H1 (cell line): ENCODE measurements around the gene CHD2. TPM values are rescaled to one million over a fixed set of nuclear protein-coding genes. Genes with fewer than 3 reads are reported as not detected.

Experiments
- CTCF ChIA-PET: fragments of 300-600 bp; sonication (Branson Sonifier 250); formaldehyde crosslinking; loops from one replicate; lab custom pipeline; 2021; ENCODE audit not compliant: partially characterized antibody; lab: Charles Lee
- POLR2A ChIA-PET: fragments of 300-600 bp; sonication (Branson Sonifier 250); formaldehyde crosslinking; loops from one replicate; lab custom pipeline; 2021; ENCODE audit warnings: inconsistent platforms; ENCODE audit not compliant: partially characterized antibody; lab: Charles Lee
- DNase-seq, 2 experiments: peaks; one replicate each; pipeline versions ENCODE4 v3.0.0 to v3.0.0-alpha.2; 2010 to 2022; ENCODE audit warnings: low spot score in 2 of 2, low read depth in 1 of 2, mixed read lengths in 1 of 2
- FAIRE-seq: peaks from 2 replicates; lab custom pipeline; 2011; peaks lifted over from hg19 to GRCh38; lab: Jason Lieb, UNC
- H2AFZ ChIP-seq: 2 replicates; pipeline ENCODE4 v1.8.1; 2012; ENCODE audit warnings: low read length, inconsistent platforms
- H2AK5ac ChIP-seq: 2 replicates; pipeline ENCODE4 v1.6.1; 2013; ENCODE audit warnings: low read depth, low read length
- H2BK120ac ChIP-seq: replicated peaks from 2 replicates; pipeline ENCODE3; 2013; ENCODE audit warnings: low read depth, low read length, inconsistent platforms
- H2BK12ac ChIP-seq: 2 replicates; pipeline ENCODE4 v1.6.1; 2013; ENCODE audit warnings: low read depth, low read length
- H2BK15ac ChIP-seq: 2 replicates; pipeline ENCODE4 v1.6.1; 2013; ENCODE audit warnings: low read length
- H2BK20ac ChIP-seq: 2 replicates; pipeline ENCODE4 v1.6.1; 2013; ENCODE audit warnings: low read length
- H2BK5ac ChIP-seq: 2 replicates; pipeline ENCODE4 v1.6.1; 2013; ENCODE audit warnings: low read depth, low read length
- H3K14ac ChIP-seq: 2 replicates; pipeline ENCODE4 v1.6.1; 2013; ENCODE audit warnings: inconsistent platforms; ENCODE audit not compliant: insufficient read length
- H3K18ac ChIP-seq: 2 replicates; pipeline ENCODE4 v1.6.1; 2013; ENCODE audit warnings: low read length; ENCODE audit errors: extremely low read depth
- H3K23ac ChIP-seq: 2 replicates; pipeline ENCODE4 v1.6.1; 2013; ENCODE audit warnings: inconsistent platforms; ENCODE audit not compliant: insufficient read length
- H3K23me2 ChIP-seq: 2 replicates; pipeline ENCODE4 v1.6.1; 2013; ENCODE audit warnings: low read depth, low read length
- H3K27ac ChIP-seq: 2 replicates; pipeline ENCODE4 v1.6.1; 2011; ENCODE audit warnings: low read depth, low read length, inconsistent platforms
- H3K27me3 ChIP-seq, 4 experiments: replicated peaks in 1 of 4; 1 replicate in 1 of 4; 2 replicates in 3 of 4; pipeline versions ENCODE4 v1.6.1 to v1.8.1; 2011 to 2013; ENCODE audit warnings: low read length in 3 of 4, mild to moderate bottlenecking in 3 of 4, inconsistent platforms in 2 of 4, mixed read lengths in 2 of 4, moderate library complexity in 1 of 4; ENCODE audit not compliant: control insufficient read depth in 3 of 4, insufficient read depth in 3 of 4; ENCODE audit errors: extremely low read depth in 1 of 4
- H3K36me3 ChIP-seq, 4 experiments: 2 replicates each; pipeline versions ENCODE4 v1.6.1 to v1.8.1; 2011 to 2013; ENCODE audit warnings: mild to moderate bottlenecking in 4 of 4, low read length in 3 of 4, moderate library complexity in 2 of 4, control low read depth in 1 of 4, inconsistent platforms in 1 of 4; ENCODE audit not compliant: insufficient read depth in 4 of 4, control insufficient read depth in 2 of 4
- H3K4ac ChIP-seq: replicated peaks from 2 replicates; pipeline ENCODE3; 2013; ENCODE audit warnings: low read length, low read depth, mixed read lengths, inconsistent platforms; ENCODE audit not compliant: insufficient read length
- H3K4me1 ChIP-seq, 4 experiments: replicated peaks in 1 of 4; 1 replicate in 1 of 4; 2 replicates in 3 of 4; pipeline versions ENCODE4 v1.6.1 to v1.8.1; 2011 to 2013; ENCODE audit warnings: low read length in 3 of 4, inconsistent platforms in 2 of 4, mixed read lengths in 1 of 4; ENCODE audit not compliant: insufficient read depth in 4 of 4, control insufficient read depth in 3 of 4
- H3K4me2 ChIP-seq, 2 experiments: 2 replicates each; pipeline versions ENCODE4 v1.6.1 to v1.8.1; 2011 to 2013; ENCODE audit warnings: low read depth in 2 of 2, low read length in 2 of 2, control low read depth in 1 of 2, inconsistent platforms in 1 of 2, mild to moderate bottlenecking in 1 of 2; ENCODE audit not compliant: insufficient read depth in 1 of 2
- H3K4me3 ChIP-seq, 4 experiments: fragments of 200-600, 300-600 bp in 1 of 4; sonication (generic), shearing (Covaris generic), sonication (Bioruptor Twin) in 1 of 4; 2 replicates each; pipeline versions ENCODE4 v1.5.1 to v1.8.1; 2011 to 2016; ENCODE audit warnings: low read length in 4 of 4, low read depth in 3 of 4, control low read depth in 2 of 4, inconsistent platforms in 2 of 4, mild to moderate bottlenecking in 2 of 4, mixed read lengths in 1 of 4, moderate library complexity in 1 of 4; ENCODE audit not compliant: insufficient read depth in 2 of 4; ENCODE audit errors: extremely low read depth in 1 of 4
- H3K56ac ChIP-seq: replicated peaks from 2 replicates; pipeline ENCODE3; 2013; ENCODE audit warnings: low read depth, mild to moderate bottlenecking, mixed read lengths, low read length, inconsistent platforms; ENCODE audit not compliant: insufficient read length
- H3K79me1 ChIP-seq: 2 replicates; pipeline ENCODE4 v1.6.1; 2013; ENCODE audit warnings: low read depth, low read length, control low read depth
- H3K79me2 ChIP-seq, 2 experiments: 2 replicates each; pipeline versions ENCODE4 v1.6.1 to v1.8.1; 2012 to 2013; ENCODE audit warnings: low read length in 2 of 2, mild to moderate bottlenecking in 2 of 2, inconsistent platforms in 1 of 2; ENCODE audit not compliant: insufficient read depth in 2 of 2, control insufficient read depth in 1 of 2
- H3K9ac ChIP-seq, 4 experiments: replicated peaks in 1 of 4; 1 replicate in 1 of 4; 2 replicates in 3 of 4; pipeline versions ENCODE4 v1.6.1 to v1.8.1; 2011 to 2013; ENCODE audit warnings: low read depth in 3 of 4, low read length in 3 of 4, control low read depth in 2 of 4, mild to moderate bottlenecking in 2 of 4, moderate library complexity in 2 of 4, inconsistent platforms in 1 of 4; ENCODE audit errors: extremely low read depth in 1 of 4
- H3K9me3 ChIP-seq, 2 experiments: 2 replicates each; pipeline versions ENCODE4 v1.6.1 to v1.8.1; 2012 to 2013; ENCODE audit warnings: mild to moderate bottlenecking in 2 of 2, moderate library complexity in 2 of 2, control low read depth in 1 of 2, inconsistent platforms in 1 of 2, low read depth in 1 of 2, low read length in 1 of 2, mixed read lengths in 1 of 2; ENCODE audit not compliant: insufficient read depth in 2 of 2
- H4K20me1 ChIP-seq, 2 experiments: replicated peaks in 1 of 2; 2 replicates each; pipeline versions ENCODE3 to v1.8.1; 2011 to 2013; ENCODE audit warnings: inconsistent platforms in 2 of 2, low read length in 2 of 2, mild to moderate bottlenecking in 1 of 2; ENCODE audit not compliant: insufficient read depth in 2 of 2, control insufficient read depth in 1 of 2
- H4K5ac ChIP-seq: 2 replicates; pipeline ENCODE4 v1.6.1; 2013; ENCODE audit warnings: low read length, low read depth, mixed read lengths, inconsistent platforms; ENCODE audit not compliant: insufficient read length
- H4K8ac ChIP-seq: 2 replicates; pipeline ENCODE4 v1.8.0; 2013; ENCODE audit warnings: mild to moderate bottlenecking, moderate library complexity, low read length, inconsistent platforms; ENCODE audit not compliant: insufficient read depth; ENCODE audit errors: extremely low read depth
- H4K91ac ChIP-seq: replicated peaks from 2 replicates; pipeline ENCODE3; 2013; ENCODE audit warnings: low read length, mixed read lengths, inconsistent platforms; ENCODE audit not compliant: insufficient read length
- NANOG ChIP-seq: IDR thresholded peaks from 2 replicates; pipeline ENCODE4 v1.6.1; 2011; ENCODE audit warnings: low read length, low read depth, mild to moderate bottlenecking, inconsistent platforms; ENCODE audit not compliant: insufficient read depth, poor library complexity, severe bottlenecking
- POLR2AphosphoS5 ChIP-seq: IDR thresholded peaks from 2 replicates; pipeline ENCODE4 v1.6.1; 2011; ENCODE audit warnings: low read depth, low read length
- WGBS, 2 experiments: shearing (Covaris generic) in 1 of 2; methylation state at CpG; one replicate each; pipeline versions ENCODE4 v1.1.6 to v1.1.7; 2013 to 2015; ENCODE audit warnings: low lambda C conversion rate in 2 of 2, mixed read lengths in 2 of 2, inconsistent platforms in 1 of 2, low coverage in 1 of 2, missing lambda C conversion rate in 1 of 2; ENCODE audit not compliant: insufficient replicate concordance in 2 of 2, insufficient coverage in 1 of 2, insufficient read length in 1 of 2; ENCODE audit errors: extremely low coverage in 1 of 2, missing lambda C conversion rate in 1 of 2; 5-methylcytosine and 5-hydroxymethylcytosine counted together
- polyA plus RNA-seq, 7 experiments: library from polyadenylated mRNA; depleted of rRNA in 3 of 7; stranded (reverse) in 5 of 7; unstranded in 2 of 7; fragments of >200 nt in 5 of 7; fragments of 200-250 nt in 2 of 7; gene quantifications; 1 replicate in 5 of 7; 2 replicates in 1 of 7; 4 replicates in 1 of 7; pipeline versions ENCODE4 v1.2.1 to v1.2.3, GENCODE V29; 2011 to 2013; ENCODE audit warnings: missing spikeins in 2 of 7, mixed read lengths in 2 of 7
- total RNA-seq: library from RNA; stranded (reverse); fragmentation: NEBNext Ultra II Directional; extraction: Animal tissue kit (Norgen Biotek cat#: 25700); gene quantifications from 2 replicates; pipeline ENCODE4 v1.2.1, GENCODE V29; 2021

The CHD2 gene
- total and polyA plus RNA-seq, 2 of the 8 experiments (the other 6 are each of a cell fraction or from before 2014, with no cell fraction given) = 28.8 to 70.0 TPM

- TF ChIP-seq POLR2AphosphoS5 (0 out of 2 replicates have a peak, but pooled peaks have one; percentile 3), NANOG (no peak)
- Histone ChIP-seq H4K5ac (no peak overlapping the region), H3K4me3 (no peak overlapping the region), H2BK12ac (no peak overlapping the region), H4K8ac (no peak overlapping the region), H4K91ac (no peak overlapping the region), H4K20me1 (no peaks in the 10 kb centered on the region), H2BK20ac (no peak overlapping the region), H2BK5ac (no peak overlapping the region), H3K4me1 (peaks cover 0 to 2% (median 0%) of the 10 kb centered on the region in 4 experiments; a peak in 1 of 7 replicates), H3K14ac (no peak overlapping the region), H2BK120ac (no peak overlapping the region), H3K27ac (no peak overlapping the region), H2AFZ (no peak overlapping the region), H2BK15ac (no peak overlapping the region), H3K18ac (no peak overlapping the region), H3K9ac (no peak overlapping the region), H3K23me2 (peaks cover 2% of the 10 kb centered on the region; the same call in 1 of the 2 replicates), H2AK5ac (no peak overlapping the region), H3K36me3 (peaks cover 0 to 65% (median 13%) of the 10 kb centered on the region in 4 experiments; a peak in 4 of 8 replicates), H3K4ac (no peak overlapping the region), H3K56ac (peak overlapping the region; percentile 27), H3K9me3 (no peaks in the 10 kb centered on the region), H3K79me2 (peaks cover 21 to 93% of the 10 kb centered on the region in 2 experiments), H3K4me2 (no peak overlapping the region), H3K27me3 (no peaks in the 10 kb centered on the region), H3K23ac (no peak overlapping the region), H3K79me1 (no peaks in the 10 kb centered on the region)
- 95 to 100% methylated on average over 1 to 5 of the region's 5 CpGs for WGBS, 2 experiments
- ChIA-PET CTCF (interaction anchor here (1.0 to 1.9 kb wide), 3 partner anchors 12 to 18 kb away, joined by 3 to 12 read pairs (median 6); no protein-coding TSS in a partner anchor), POLR2A (interaction anchor here (1.0 to 7.7 kb wide), 14 partner anchors 9 to 134 kb away, joined by 3 to 255 read pairs (median 8); no protein-coding TSS in a partner anchor)
- DNase-seq (no peak), FAIRE-seq (no peak)
These were observed 1.0 kb upstream of the CHD2 start for GRCh38 chr15:92898988-92899582.
